Upper lobe of left lung (tissue), 4 donors: ENCODE results near the gene PRXL2A.

ENCODE experiments used
- CTCF ChIP-seq, 6 experiments: fragments of 450-650 bp in 4 of 6; fragments of 200-600 bp in 2 of 6; sonication (generic) in 2 of 6; IDR thresholded peaks; one replicate each; pipeline ENCODE4 v1.5.1; 2016 to 2019; ENCODE audit warnings: antibody characterized with exemption in 6 of 6
- POLR2A ChIP-seq, 4 donors: fragments of 450-650 bp; IDR thresholded peaks; one replicate each; pipeline ENCODE4 v1.5.1; 2016 to 2017; ENCODE audit warnings: antibody characterized with exemption in 4 of 4, mild to moderate bottlenecking in 2 of 4

GRCh38 chr10:80466724-80467326 lies 58.5 kb downstream of the PRXL2A start:
- TF ChIP-seq CTCF (IDR thresholded peaks at IDR 0.05) (no peak), POLR2A (IDR thresholded peaks at IDR 0.05) (no peak)
